GM12878 (cell line): Measurements from ENCODE around the gene HID1. TPM values are rescaled to one million over a fixed set of nuclear protein-coding genes. Genes with fewer than 3 reads are reported as not detected.

Source experiments
- ATAC-seq: fragments of 200-7000 bp; cut with Tn5 transposase; 3 replicates; pipeline ENCODE4 v1.9.1; 2020; ENCODE audit warnings: mild to moderate bottlenecking, moderate library complexity
- BruUV-seq: library from RNA; stranded (reverse); fragments of 400-500 nt; replicated peaks from 2 replicates; lab custom pipeline; 2021; lab: Mats Ljungman, UMichigan
- CTCF ChIA-PET: fragments of 300-600 bp; sonication (Branson Sonifier 250); formaldehyde crosslinking; extraction: SDS; loops from one replicate; lab custom pipeline; 2021; ENCODE audit warnings: inconsistent platforms; lab: Yijun Ruan, JAX
- POLR2A ChIA-PET: fragments of 350-600 bp; formaldehyde crosslinking; extraction: SDS; loops from one replicate; lab custom pipeline; 2021; ENCODE audit warnings: inconsistent platforms; lab: Charles Lee
- RAD21 ChIA-PET: fragments of 300-600 bp; sonication (Branson Sonifier 250); formaldehyde crosslinking; loops from one replicate; lab custom pipeline; 2023; ENCODE audit warnings: antibody characterized with exemption; ENCODE audit not compliant: unreplicated experiment; lab: Charles Lee
- SMC1A ChIA-PET: fragments of 300-600 bp; sonication (Branson Sonifier 250); formaldehyde crosslinking; loops from one replicate; lab custom pipeline; 2023; ENCODE audit not compliant: unreplicated experiment, uncharacterized antibody; lab: Charles Lee
- DNase-seq: peaks from one replicate; pipeline ENCODE4 v3.0.0-alpha.2; 2011; ENCODE audit warnings: low read depth, low spot score
- FAIRE-seq: peaks from 3 replicates; lab custom pipeline; 2011; peaks lifted over from hg19 to GRCh38; lab: Jason Lieb, UNC
- H2AFZ ChIP-seq: 2 replicates; pipeline ENCODE4 v1.6.0; 2011; ENCODE audit warnings: low read depth, low read length, control low read depth; ENCODE audit not compliant: control insufficient read depth
- H3K27ac ChIP-seq: 2 replicates; pipeline ENCODE4 v1.5.1; 2011; ENCODE audit warnings: control low read depth; ENCODE audit not compliant: control insufficient read depth, insufficient read depth
- H3K27me3 ChIP-seq, 2 experiments: replicated peaks in 1 of 2; 2 replicates each; pipeline versions ENCODE4 v1.6.0 to v1.6.1; 2011; ENCODE audit warnings: low read length in 1 of 2; ENCODE audit not compliant: control insufficient read depth in 2 of 2, insufficient read depth in 2 of 2
- H3K36me3 ChIP-seq, 2 experiments: 2 replicates each; pipeline ENCODE4 v1.5.1; 2011; ENCODE audit warnings: low read length in 1 of 2; ENCODE audit not compliant: control insufficient read depth in 2 of 2, insufficient read depth in 2 of 2
- H3K4me1 ChIP-seq: 2 replicates; pipeline ENCODE4 v1.6.1; 2011; ENCODE audit warnings: mild to moderate bottlenecking, low read length, moderate library complexity, mixed read lengths; ENCODE audit not compliant: control insufficient read depth, insufficient read depth
- H3K4me2 ChIP-seq: 2 replicates; pipeline ENCODE4 v1.6.0; 2011; ENCODE audit warnings: control low read depth; ENCODE audit not compliant: control insufficient read depth, insufficient read depth
- H3K4me3 ChIP-seq: fragments of 200-600 bp; sonication (generic); 2 replicates; pipeline ENCODE4 v1.5.1; 2016
- H3K79me2 ChIP-seq: 2 replicates; pipeline ENCODE4 v1.6.0; 2011; ENCODE audit warnings: low read length; ENCODE audit not compliant: control insufficient read depth, insufficient read depth
- H3K9ac ChIP-seq: 2 replicates; pipeline ENCODE4 v1.8.0; 2011; ENCODE audit warnings: low read length, control low read depth, mixed read lengths; ENCODE audit not compliant: control insufficient read depth, insufficient read depth
- H3K9me3 ChIP-seq: replicated peaks from 3 replicates; pipeline ENCODE4 v1.5.1; 2011; ENCODE audit warnings: mild to moderate bottlenecking, low read length; ENCODE audit not compliant: control insufficient read depth, insufficient read depth
- H4K20me1 ChIP-seq: 2 replicates; pipeline ENCODE4 v1.6.0; 2011; ENCODE audit not compliant: control insufficient read depth, insufficient read depth
- CBFB ChIP-seq: IDR thresholded peaks from 2 replicates; pipeline ENCODE4 v1.6.1; 2016; ENCODE audit warnings: antibody characterized with exemption, low read depth
- E4F1 ChIP-seq: fragments of 450-650 bp; IDR thresholded peaks from 2 replicates; pipeline ENCODE4 v1.6.1; 2018; ENCODE audit warnings: borderline replicate concordance, mild to moderate bottlenecking; ENCODE audit not compliant: partially characterized antibody
- IKZF2 ChIP-seq, 2 experiments: fragments of 450-650 bp; IDR thresholded peaks; 2 replicates each; pipeline ENCODE4 v1.6.1; 2017; ENCODE audit warnings: mild to moderate bottlenecking in 2 of 2, moderate library complexity in 2 of 2
- KDM1A ChIP-seq: fragments of 200-600 bp; sonication (generic); IDR thresholded peaks from 2 replicates; pipeline ENCODE4 v1.6.1; 2016; ENCODE audit warnings: borderline replicate concordance
- NR2C2 ChIP-seq: IDR thresholded peaks from 2 replicates; pipeline ENCODE4 v1.6.1; 2011; ENCODE audit warnings: borderline replicate concordance, low read depth; ENCODE audit not compliant: control insufficient read depth, insufficient read length
- NRF1 ChIP-seq: conservative IDR thresholded peaks from 2 replicates; pipeline ENCODE4 v1.6.1; 2011; ENCODE audit warnings: mild to moderate bottlenecking, low read depth, low read length, improper control_type of control experiment
- PML ChIP-seq: IDR thresholded peaks from 2 replicates; pipeline ENCODE4 v1.6.1; 2012; ENCODE audit warnings: low read length, inconsistent platforms
- RFX5 ChIP-seq: IDR thresholded peaks from 2 replicates; pipeline ENCODE4 v1.6.1; 2011; ENCODE audit warnings: low read depth, low read length, improper control_type of control experiment
- RUNX3 ChIP-seq: IDR thresholded peaks from 2 replicates; pipeline ENCODE4 v1.6.1; 2012; ENCODE audit warnings: low read length, inconsistent platforms
- YBX1 ChIP-seq: fragments of 450-650 bp; IDR thresholded peaks from 2 replicates; pipeline ENCODE4 v1.6.1; 2016; ENCODE audit warnings: antibody characterized with exemption
- ZBTB11 ChIP-seq: fragments of 450-650 bp; formaldehyde crosslinking; IDR thresholded peaks from 2 replicates; pipeline ENCODE4 v1.5.0; 2022; ENCODE audit warnings: mild to moderate bottlenecking, missing genetic modification characterization
- ZBTB33 ChIP-seq: fragments of 450-650 bp; IDR thresholded peaks from 2 replicates; pipeline ENCODE4 v1.6.1; 2017; ENCODE audit warnings: mild to moderate bottlenecking
- ZNF217 ChIP-seq: fragments of 450-650 bp; IDR thresholded peaks from 2 replicates; pipeline ENCODE4 v1.6.1; 2017; ENCODE audit warnings: antibody characterized with exemption, mild to moderate bottlenecking
- ZNF24 ChIP-seq: fragments of 450-650 bp; IDR thresholded peaks from 2 replicates; pipeline ENCODE4 v1.6.1; 2017; ENCODE audit warnings: antibody characterized with exemption, mild to moderate bottlenecking
- ZNF384 ChIP-seq: IDR thresholded peaks from 2 replicates; pipeline ENCODE4 v1.6.1; 2012; ENCODE audit warnings: low read depth, mild to moderate bottlenecking, low read length, improper control_type of control experiment, borderline replicate concordance
- WGBS: methylation state at CpG from one replicate; pipeline ENCODE4 v1.1.6; 2016; ENCODE audit warnings: low lambda C conversion rate; ENCODE audit not compliant: insufficient replicate concordance, insufficient coverage; ENCODE audit errors: missing lambda C conversion rate; 5-methylcytosine and 5-hydroxymethylcytosine counted together
- in situ Hi-C: fragments of 300-500 bp; cut with MboI; formaldehyde crosslinking; loops from 9 replicates; pipeline ENCODE4 v1.14.3; 2018; ENCODE audit warnings: mixed read lengths
- intact Hi-C: fragments of 100-400 bp; cut with micrococcal nuclease; formaldehyde crosslinking; loops from one replicate; pipeline ENCODE4 v1.14.2; 2022; ENCODE audit not compliant: unreplicated experiment
- polyA plus RNA-seq, 11 experiments: library from polyadenylated mRNA; depleted of rRNA in 4 of 11; unstranded in 6 of 11; stranded (reverse) in 5 of 11; fragments of >200 nt; fragmentation: Nextera tagmentation in 4 of 11; fragmentation: Illumina TruSeq in 1 of 11; extraction: Ambion mirVana in 4 of 11; extraction: Trizol in 1 of 11; gene quantifications; 1 replicate in 1 of 11; 2 replicates in 10 of 11; pipeline versions ENCODE4 v1.2.1 to v1.2.3, GENCODE V29; 2011 to 2016; ENCODE audit warnings: inconsistent platforms in 2 of 11, missing spikeins in 2 of 11, low read depth in 1 of 11
- total RNA-seq, 4 experiments: library from RNA; depleted of rRNA in 3 of 4; stranded (reverse); fragments of >200 nt in 3 of 4; fragmentation: Illumina TruSeq in 1 of 4; extraction: Trizol in 1 of 4; gene quantifications; 2 replicates each; pipeline versions ENCODE4 v1.2.1 to v1.2.3, GENCODE V29; 2013 to 2021

The HID1 gene
- total and polyA plus RNA-seq, 10 of the 15 experiments (the other 5 are each of a cell fraction or from before 2014, with no cell fraction given), result 0.04 to 0.77 (median 0.32) TPM; not detected in 2

GRCh38 chr17:74964246-74964761 lies 8.3 kb downstream of the HID1 start:
- no peak overlapping the region for H3K4me3 ChIP-seq
- no TSS peak for BruUV-seq
- ChIA-PET CTCF (interaction anchor here (0.6 to 13.8 kb wide), 6 partner anchors 10 to 305 kb away, joined by 3 to 274 read pairs (median 96); partner anchors contain the start of genes HID1, NUP85, OTOP2 and USH1G), POLR2A (no interaction called here), RAD21 (interaction anchor here (1.0 to 4.5 kb wide), 2 partner anchors 42 to 150 kb away, joined by 5 to 39 read pairs; no protein-coding TSS in a partner anchor), SMC1A (interaction anchor here (4.6 kb wide), 1 partner anchor 237 kb away, joined by 74 read pairs; no protein-coding TSS in a partner anchor)
- H3K79me2 ChIP-seq, result no peaks in the 10 kb centered on the region
- no peak overlapping the region for H3K9ac ChIP-seq
- in situ Hi-C loops, result loop anchor here (5.0 kb wide), 1 partner anchor 238 kb away; no protein-coding TSS in a partner anchor
- H3K4me1 ChIP-seq, result no peaks in the 10 kb centered on the region; the same call in 1 of the 2 replicates
- ATAC-seq (no peak), DNase-seq (no peak), FAIRE-seq (no peak)
- no peak overlapping the region for H3K27ac ChIP-seq
- no peaks in the 10 kb centered on the region for H3K36me3 ChIP-seq
- intact Hi-C loops, result loop anchor here (5.0 to 10.0 kb wide), 4 partner anchors 70 to 450 kb away; no protein-coding TSS in a partner anchor
- no peak overlapping the region for H3K4me2 ChIP-seq
- no peaks in the 10 kb centered on the region for H4K20me1 ChIP-seq
- H3K9me3 ChIP-seq, result no peaks in the 10 kb centered on the region
- TF ChIP-seq CBFB, result no peak
- TF ChIP-seq ZBTB33, result no peak
- no peak for TF ChIP-seq ZNF24
- no peak for TF ChIP-seq YBX1
- TF ChIP-seq NR2C2, result no peak
- TF ChIP-seq NRF1, result no peak
- no peak for TF ChIP-seq RUNX3
- TF ChIP-seq KDM1A, result no peak
- no peak for TF ChIP-seq ZNF217
- no peak for TF ChIP-seq PML
- no peak for TF ChIP-seq E4F1
- no peak for TF ChIP-seq RFX5
- TF ChIP-seq IKZF2 (IDR thresholded peaks at IDR 0.05), result no peak
- no peak for TF ChIP-seq ZBTB11
- no peak for TF ChIP-seq ZNF384
- WGBS, result 73% methylated on average over 12 of the region's 12 CpGs
- no peaks in the 10 kb centered on the region for H3K27me3 ChIP-seq
- no peak overlapping the region for H2AFZ ChIP-seq
